GM21619 (cell line): ENCODE results near the gene DYNLT3.

Experiments used
- ATAC-seq: cut with Tn5 transposase; IDR thresholded peaks from one replicate; pipeline ENCODE4 v1.9.1; 2021; ENCODE audit not compliant: unreplicated experiment

DYNLT3 gene, protein sequence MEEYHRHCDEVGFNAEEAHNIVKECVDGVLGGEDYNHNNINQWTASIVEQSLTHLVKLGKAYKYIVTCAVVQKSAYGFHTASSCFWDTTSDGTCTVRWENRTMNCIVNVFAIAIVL

GRCh38 chrX:37846934-37847732 lies at the start of gene DYNLT3:
Gene DYNLT3, minus strand, starts transcription at chrX:37847571. Its CDS starts 61 bp downstream, at chrX:37847510.
- peak; percentile 99 for ATAC-seq

DNA sequence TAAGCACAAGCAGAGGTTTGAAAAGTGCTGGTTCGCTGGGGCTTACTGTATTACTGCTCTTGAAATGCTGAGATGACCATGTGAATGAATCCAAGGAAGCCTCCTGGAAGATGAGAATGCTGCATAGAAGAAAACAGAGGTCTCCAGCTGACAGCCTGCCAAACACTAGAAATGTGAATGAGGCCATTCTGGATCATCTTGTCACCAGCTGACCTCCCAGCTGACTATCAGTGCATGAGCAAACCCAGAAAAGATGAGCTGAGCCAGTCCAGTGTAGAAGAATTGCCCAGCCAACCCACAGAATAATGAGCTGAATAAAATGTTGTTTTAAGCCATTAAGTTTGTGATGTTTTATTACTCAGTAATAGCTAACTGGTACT lies 49.1 kb upstream of the DYNLT3 start:
- no peak for ATAC-seq

- ATAC-seq = no peak
Observed at GRCh38 chrX:37895795-37896510, 48.6 kb upstream of the DYNLT3 start.

DNA sequence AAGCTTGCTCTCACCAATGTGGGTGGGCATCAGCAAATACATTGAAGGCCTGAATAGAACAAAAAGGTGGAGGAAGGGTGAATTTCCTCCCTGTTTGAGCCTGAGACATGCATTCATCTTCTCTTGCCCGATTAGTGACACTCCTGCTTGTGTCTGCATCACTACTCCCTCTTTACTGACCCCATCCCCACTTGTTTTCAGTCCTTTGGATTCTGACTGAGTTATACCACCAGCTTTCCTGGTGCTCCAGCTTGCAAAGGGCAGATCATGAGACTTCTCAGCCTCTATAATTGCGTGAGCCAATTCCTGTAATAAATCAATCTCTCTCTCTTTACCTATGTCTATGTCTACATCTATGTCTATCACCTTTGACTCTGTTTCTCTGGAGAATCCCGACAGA lies 47.4 kb upstream of the DYNLT3 start:
- no peak for ATAC-seq

GRCh38 chrX:37888010-37888409 lies 40.6 kb upstream of the DYNLT3 start:
- ATAC-seq = no peak

GRCh38 chrX:37887347-37887746 lies 40.0 kb upstream of the DYNLT3 start:
- no peak for ATAC-seq

DNA sequence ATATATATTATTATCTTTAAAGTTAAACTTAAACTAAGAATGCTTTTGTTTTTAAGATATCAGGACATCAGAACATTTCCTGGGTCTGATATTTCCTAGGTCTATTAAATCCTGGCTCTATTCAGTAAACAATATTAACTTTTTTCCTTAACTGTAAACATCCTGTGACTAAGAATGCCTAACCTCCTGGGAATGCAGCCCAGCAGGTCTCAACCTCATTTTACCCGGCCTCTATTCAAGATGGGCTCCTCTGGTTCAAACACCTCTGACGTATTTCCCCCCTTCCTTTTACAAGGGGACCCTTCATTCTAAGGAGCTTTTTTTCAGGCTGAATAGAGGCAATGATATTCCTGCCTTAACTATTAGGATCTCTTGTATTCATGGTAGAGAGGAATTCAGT lies 35.8 kb upstream of the DYNLT3 start:
- ATAC-seq = no peak

- no peak for ATAC-seq
Observed at GRCh38 chrX:37879692-37880091, 32.3 kb upstream of the DYNLT3 start.

- ATAC-seq = no peak
Observed at GRCh38 chrX:37876716-37877115, 29.3 kb upstream of the DYNLT3 start.

- no peak for ATAC-seq
Observed at GRCh38 chrX:37875675-37876074, 28.3 kb upstream of the DYNLT3 start.

DNA sequence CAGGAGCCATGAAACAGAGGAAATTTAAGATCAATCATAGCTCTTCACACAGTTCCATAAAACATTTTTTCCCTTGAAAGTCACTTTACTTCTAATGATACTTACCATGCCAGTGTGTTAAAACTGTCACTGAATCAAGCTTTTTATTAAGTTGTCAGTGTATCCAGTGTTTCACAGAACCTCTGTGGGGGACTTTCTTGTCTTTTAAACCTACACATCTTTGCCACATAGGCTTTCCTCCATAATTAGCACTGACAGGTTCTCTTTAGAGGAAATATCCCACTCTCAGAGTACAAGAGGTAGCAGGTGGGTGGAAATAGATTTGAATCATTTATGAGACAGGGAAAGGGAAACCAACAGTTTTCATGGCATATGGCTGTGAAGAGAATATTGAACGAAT lies 25.8 kb upstream of the DYNLT3 start:
- ATAC-seq = no peak

GRCh38 chrX:37872303-37872655 lies 24.9 kb upstream of the DYNLT3 start:
- ATAC-seq = no peak

GRCh38 chrX:37871626-37872302 lies 24.4 kb upstream of the DYNLT3 start:
- ATAC-seq = no peak

DNA sequence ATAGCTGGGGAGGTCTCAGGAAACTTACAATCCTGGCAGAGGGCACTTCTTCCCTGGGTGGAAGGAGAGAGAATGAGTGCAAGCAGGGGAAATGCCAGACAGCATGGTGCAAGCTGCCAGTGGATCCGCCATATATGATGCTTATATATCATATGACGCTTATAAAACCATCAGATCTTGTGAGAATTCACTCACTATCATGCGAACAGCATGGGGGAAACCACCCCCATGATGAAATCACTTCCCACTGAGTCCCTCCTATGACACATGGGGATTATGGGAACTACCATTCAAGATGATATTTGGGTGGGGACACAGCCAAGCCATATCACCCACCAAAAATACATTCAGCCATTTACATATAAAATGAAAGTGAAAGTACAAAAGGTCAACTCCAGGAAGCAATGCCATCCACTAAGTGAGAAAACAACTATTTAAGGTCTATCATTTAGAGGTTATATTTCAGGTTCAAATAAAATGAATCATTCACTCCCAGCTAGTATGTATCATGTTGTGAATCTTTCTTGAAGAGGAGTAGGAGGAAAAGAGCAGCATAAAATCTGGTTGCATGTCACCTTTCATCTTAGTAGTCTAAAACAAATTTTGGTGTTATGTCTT lies 20.3 kb upstream of the DYNLT3 start:
- no peak for ATAC-seq

DNA sequence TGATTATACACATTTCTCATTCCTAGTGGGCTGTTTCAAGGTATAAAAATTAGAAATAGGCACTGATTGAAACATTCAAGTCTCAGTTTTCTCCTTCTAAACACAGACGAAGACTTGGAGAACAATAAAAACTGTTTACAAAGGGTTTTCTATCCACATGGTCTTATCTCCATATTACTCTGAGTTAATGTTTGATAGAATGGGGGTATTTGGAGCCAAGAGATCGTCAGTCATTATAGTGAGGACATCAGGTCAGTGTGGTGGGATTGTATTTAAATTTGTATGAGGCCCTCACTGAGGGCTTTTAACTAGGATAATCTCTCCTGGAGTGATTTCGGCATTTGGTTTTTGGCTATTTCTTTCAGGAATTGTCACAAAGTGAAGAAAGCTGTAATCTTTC lies 16.4 kb upstream of the DYNLT3 start:
- no peak for ATAC-seq

DNA sequence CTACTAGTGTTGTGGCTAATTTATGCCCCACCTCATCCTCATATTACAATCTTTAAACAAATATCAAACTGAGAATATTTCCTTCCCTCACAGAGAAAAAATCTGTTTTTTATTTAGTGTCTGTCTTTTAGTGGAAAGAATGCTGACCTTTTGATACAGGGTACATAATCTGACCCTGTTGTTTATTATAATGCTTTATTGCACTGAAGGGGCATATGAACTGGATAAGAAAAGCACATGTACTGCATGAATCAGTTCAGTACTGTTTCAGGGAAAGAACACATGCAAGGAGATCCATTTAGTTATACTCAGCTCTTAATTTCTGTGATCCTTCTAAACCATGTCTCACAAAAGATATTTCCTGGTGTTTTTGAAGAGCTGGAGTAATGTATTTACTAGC lies 15.5 kb upstream of the DYNLT3 start:
- ATAC-seq = no peak

DNA sequence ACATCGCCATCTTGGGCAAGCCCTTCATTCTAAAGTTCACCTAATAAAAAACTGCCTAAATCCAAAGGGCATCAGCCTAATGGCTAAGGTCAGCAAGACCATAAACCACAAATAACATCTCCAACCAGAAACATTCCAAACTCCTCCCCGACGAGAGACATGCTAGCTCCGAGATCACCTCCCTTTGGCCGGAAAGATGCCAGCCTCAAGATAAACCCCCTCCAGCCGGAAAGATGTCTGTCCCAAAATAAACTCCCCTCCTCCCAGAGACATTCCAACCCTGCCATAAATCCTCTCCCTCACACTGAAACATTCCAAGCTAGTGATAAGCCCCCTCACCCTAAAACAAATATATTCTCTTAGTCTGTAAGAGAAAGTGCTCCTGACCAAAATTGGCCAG lies 13.3 kb upstream of the DYNLT3 start:
- no peak for ATAC-seq

GRCh38 chrX:37854748-37855147 lies 7.4 kb upstream of the DYNLT3 start:
- ATAC-seq = no peak

GRCh38 chrX:37854148-37854547 lies 6.8 kb upstream of the DYNLT3 start:
- ATAC-seq = no peak

DNA sequence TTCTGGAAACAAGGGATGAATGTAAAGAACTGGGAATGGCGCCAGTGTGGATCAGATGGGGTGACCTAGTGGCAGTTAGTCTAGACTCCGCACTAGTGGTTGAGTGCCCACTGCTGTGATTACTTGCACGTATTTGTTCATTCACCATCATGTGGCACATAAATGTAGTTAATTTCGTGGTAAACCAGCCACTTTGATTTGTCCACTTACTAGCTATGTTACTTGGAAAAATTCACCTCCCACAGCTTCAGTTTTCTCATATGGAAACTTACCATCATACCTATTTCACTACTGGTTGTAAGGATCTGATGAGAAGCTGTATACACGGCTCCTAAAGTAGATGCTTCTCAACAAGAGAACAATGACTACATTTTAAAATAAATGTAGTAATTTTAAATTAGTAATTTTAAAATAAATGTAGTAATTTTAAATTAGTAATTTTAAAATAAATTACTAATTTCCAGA lies 394 bp upstream of the DYNLT3 start:
- no peak for ATAC-seq

DNA sequence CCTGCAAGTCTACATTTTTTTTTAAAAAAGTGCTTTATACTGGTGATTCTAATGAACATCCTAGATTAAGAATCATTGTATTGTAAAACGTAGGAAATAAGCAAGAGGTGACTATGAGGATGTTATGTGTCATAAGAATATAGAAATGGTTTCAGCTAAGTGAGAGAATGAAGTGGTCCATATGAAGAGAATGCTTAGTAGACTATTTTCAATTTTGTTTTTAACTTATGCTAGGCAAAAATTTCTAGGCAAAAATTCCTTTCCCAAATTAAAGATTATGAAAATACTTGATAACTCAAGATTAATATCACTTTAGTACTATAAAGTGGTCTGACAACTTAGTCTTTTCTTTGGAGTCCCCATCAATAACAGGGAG lies 825 bp downstream of the DYNLT3 start:
- ATAC-seq = no peak
